Measurements from ENCODE around the gene GNAQ. TPM values are rescaled to one million over a fixed set of nuclear protein-coding genes. Genes with fewer than 3 reads are reported as not detected.

GNAQ gene
- total and polyA plus RNA-seq, 2 experiments from 2014 or later: 21.1 to 43.1 TPM

DNA sequence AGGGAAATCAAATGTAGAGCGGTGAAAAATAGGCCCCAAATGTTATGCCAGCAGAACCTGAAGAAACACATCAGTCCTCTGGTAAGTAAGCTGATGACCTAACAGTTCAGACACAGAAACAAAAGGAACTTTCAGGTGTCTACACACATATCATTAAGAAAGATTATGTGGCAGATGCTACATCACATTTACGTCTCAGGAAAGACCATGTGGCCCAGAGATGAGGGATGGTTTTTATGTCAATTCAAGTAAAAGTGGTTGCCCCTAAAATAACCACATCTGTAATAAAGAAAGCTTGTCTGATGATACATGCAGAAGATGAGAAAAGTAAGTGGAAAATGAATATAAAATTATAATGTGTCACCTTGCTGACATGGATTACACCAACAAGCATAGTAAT, 31.4 kb downstream of the GNAQ start:
- Histone ChIP-seq H3K79me2 (replicated peaks; ENCODE audit: insufficient read depth) (peaks cover 99% of the 10 kb centered on the region), H3K9me2 (ENCODE audit: insufficient read depth) (no peaks in the 10 kb centered on the region), H3K4me2 (no peak overlapping the region), H2AFZ (no peak overlapping the region), H3K4me3 (no peak overlapping the region), H4K20me1 (replicated peaks; ENCODE audit: insufficient read depth) (peaks cover 15% of the 10 kb centered on the region; the same call in 1 of the 2 replicates), H3F3A (replicated peaks; ENCODE audit: low read depth) (no peaks in the 10 kb centered on the region), H3K36me3 (ENCODE audit: insufficient read depth) (no peaks in the 10 kb centered on the region), H3K27ac (ENCODE audit: low read depth) (no peak overlapping the region), H3K4me1 (ENCODE audit: insufficient read depth) (peaks cover 9% of the 10 kb centered on the region), H3K27me3 (ENCODE audit: insufficient read depth) (no peaks in the 10 kb centered on the region)
- no peak overlapping the region for H3K4me3 Mint-ChIP-seq
- DNase-seq (ENCODE audit: low spot score): no peak
- no peak for ATAC-seq
- TF ChIP-seq, protein P1, sequence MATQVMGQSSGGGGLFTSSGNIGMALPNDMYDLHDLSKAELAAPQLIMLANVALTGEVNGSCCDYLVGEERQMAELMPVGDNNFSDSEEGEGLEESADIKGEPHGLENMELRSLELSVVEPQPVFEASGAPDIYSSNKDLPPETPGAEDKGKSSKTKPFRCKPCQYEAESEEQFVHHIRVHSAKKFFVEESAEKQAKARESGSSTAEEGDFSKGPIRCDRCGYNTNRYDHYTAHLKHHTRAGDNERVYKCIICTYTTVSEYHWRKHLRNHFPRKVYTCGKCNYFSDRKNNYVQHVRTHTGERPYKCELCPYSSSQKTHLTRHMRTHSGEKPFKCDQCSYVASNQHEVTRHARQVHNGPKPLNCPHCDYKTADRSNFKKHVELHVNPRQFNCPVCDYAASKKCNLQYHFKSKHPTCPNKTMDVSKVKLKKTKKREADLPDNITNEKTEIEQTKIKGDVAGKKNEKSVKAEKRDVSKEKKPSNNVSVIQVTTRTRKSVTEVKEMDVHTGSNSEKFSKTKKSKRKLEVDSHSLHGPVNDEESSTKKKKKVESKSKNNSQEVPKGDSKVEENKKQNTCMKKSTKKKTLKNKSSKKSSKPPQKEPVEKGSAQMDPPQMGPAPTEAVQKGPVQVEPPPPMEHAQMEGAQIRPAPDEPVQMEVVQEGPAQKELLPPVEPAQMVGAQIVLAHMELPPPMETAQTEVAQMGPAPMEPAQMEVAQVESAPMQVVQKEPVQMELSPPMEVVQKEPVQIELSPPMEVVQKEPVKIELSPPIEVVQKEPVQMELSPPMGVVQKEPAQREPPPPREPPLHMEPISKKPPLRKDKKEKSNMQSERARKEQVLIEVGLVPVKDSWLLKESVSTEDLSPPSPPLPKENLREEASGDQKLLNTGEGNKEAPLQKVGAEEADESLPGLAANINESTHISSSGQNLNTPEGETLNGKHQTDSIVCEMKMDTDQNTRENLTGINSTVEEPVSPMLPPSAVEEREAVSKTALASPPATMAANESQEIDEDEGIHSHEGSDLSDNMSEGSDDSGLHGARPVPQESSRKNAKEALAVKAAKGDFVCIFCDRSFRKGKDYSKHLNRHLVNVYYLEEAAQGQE (IDR thresholded peaks at IDR 0.05; ENCODE audit: unreplicated experiment): no peak
- no peak for TF ChIP-seq EZH2 (IDR thresholded peaks at IDR 0.05; ENCODE audit: low read depth, unreplicated experiment)
- TF ChIP-seq, protein P2, sequence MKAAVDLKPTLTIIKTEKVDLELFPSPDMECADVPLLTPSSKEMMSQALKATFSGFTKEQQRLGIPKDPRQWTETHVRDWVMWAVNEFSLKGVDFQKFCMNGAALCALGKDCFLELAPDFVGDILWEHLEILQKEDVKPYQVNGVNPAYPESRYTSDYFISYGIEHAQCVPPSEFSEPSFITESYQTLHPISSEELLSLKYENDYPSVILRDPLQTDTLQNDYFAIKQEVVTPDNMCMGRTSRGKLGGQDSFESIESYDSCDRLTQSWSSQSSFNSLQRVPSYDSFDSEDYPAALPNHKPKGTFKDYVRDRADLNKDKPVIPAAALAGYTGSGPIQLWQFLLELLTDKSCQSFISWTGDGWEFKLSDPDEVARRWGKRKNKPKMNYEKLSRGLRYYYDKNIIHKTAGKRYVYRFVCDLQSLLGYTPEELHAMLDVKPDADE (IDR thresholded peaks at IDR 0.05): no peak
- TF ChIP-seq POLR2AphosphoS5 (IDR thresholded peaks at IDR 0.05; ENCODE audit: low read depth): no peak
- TF ChIP-seq, protein P3, sequence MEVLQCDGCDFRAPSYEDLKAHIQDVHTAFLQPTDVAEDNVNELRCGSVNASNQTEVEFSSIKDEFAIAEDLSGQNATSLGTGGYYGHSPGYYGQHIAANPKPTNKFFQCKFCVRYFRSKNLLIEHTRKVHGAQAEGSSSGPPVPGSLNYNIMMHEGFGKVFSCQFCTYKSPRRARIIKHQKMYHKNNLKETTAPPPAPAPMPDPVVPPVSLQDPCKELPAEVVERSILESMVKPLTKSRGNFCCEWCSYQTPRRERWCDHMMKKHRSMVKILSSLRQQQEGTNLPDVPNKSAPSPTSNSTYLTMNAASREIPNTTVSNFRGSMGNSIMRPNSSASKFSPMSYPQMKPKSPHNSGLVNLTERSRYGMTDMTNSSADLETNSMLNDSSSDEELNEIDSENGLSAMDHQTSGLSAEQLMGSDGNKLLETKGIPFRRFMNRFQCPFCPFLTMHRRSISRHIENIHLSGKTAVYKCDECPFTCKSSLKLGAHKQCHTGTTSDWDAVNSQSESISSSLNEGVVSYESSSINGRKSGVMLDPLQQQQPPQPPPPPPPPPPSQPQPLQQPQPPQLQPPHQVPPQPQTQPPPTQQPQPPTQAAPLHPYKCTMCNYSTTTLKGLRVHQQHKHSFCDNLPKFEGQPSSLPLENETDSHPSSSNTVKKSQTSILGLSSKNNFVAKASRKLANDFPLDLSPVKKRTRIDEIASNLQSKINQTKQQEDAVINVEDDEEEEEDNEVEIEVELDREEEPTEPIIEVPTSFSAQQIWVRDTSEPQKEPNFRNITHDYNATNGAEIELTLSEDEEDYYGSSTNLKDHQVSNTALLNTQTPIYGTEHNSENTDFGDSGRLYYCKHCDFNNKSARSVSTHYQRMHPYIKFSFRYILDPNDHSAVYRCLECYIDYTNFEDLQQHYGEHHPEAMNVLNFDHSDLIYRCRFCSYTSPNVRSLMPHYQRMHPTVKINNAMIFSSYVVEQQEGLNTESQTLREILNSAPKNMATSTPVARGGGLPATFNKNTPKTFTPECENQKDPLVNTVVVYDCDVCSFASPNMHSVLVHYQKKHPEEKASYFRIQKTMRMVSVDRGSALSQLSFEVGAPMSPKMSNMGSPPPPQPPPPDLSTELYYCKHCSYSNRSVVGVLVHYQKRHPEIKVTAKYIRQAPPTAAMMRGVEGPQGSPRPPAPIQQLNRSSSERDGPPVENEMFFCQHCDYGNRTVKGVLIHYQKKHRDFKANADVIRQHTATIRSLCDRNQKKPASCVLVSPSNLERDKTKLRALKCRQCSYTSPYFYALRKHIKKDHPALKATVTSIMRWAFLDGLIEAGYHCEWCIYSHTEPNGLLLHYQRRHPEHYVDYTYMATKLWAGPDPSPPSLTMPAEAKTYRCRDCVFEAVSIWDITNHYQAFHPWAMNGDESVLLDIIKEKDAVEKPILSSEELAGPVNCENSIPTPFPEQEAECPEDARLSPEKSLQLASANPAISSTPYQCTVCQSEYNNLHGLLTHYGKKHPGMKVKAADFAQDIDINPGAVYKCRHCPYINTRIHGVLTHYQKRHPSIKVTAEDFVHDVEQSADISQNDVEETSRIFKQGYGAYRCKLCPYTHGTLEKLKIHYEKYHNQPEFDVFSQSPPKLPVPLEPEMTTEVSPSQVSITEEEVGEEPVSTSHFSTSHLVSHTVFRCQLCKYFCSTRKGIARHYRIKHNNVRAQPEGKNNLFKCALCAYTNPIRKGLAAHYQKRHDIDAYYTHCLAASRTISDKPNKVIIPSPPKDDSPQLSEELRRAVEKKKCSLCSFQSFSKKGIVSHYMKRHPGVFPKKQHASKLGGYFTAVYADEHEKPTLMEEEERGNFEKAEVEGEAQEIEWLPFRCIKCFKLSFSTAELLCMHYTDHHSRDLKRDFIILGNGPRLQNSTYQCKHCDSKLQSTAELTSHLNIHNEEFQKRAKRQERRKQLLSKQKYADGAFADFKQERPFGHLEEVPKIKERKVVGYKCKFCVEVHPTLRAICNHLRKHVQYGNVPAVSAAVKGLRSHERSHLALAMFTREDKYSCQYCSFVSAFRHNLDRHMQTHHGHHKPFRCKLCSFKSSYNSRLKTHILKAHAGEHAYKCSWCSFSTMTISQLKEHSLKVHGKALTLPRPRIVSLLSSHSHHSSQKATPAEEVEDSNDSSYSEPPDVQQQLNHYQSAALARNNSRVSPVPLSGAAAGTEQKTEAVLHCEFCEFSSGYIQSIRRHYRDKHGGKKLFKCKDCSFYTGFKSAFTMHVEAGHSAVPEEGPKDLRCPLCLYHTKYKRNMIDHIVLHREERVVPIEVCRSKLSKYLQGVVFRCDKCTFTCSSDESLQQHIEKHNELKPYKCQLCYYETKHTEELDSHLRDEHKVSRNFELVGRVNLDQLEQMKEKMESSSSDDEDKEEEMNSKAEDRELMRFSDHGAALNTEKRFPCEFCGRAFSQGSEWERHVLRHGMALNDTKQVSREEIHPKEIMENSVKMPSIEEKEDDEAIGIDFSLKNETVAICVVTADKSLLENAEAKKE (CRISPR knock-in tag; IDR thresholded peaks at IDR 0.05): no peak
- TF ChIP-seq ZNF331 (CRISPR knock-in tag; IDR thresholded peaks at IDR 0.05; ENCODE audit: low read depth): no peak
- no peak for TF ChIP-seq STAT1 (IDR thresholded peaks at IDR 0.05; ENCODE audit: unreplicated experiment)
- no peak for TF ChIP-seq JUNB (IDR thresholded peaks at IDR 0.05; ENCODE audit: unreplicated experiment)
- TF ChIP-seq ZNF114 (CRISPR knock-in tag; IDR thresholded peaks at IDR 0.05): no peak
- no peak for TF ChIP-seq EZH2phosphoT487 (IDR thresholded peaks at IDR 0.05; ENCODE audit: unreplicated experiment)
- TF ChIP-seq CREB1 (CRISPR knock-in tag; IDR thresholded peaks at IDR 0.05; ENCODE audit: low read depth): no peak
- TF ChIP-seq, protein P4, sequence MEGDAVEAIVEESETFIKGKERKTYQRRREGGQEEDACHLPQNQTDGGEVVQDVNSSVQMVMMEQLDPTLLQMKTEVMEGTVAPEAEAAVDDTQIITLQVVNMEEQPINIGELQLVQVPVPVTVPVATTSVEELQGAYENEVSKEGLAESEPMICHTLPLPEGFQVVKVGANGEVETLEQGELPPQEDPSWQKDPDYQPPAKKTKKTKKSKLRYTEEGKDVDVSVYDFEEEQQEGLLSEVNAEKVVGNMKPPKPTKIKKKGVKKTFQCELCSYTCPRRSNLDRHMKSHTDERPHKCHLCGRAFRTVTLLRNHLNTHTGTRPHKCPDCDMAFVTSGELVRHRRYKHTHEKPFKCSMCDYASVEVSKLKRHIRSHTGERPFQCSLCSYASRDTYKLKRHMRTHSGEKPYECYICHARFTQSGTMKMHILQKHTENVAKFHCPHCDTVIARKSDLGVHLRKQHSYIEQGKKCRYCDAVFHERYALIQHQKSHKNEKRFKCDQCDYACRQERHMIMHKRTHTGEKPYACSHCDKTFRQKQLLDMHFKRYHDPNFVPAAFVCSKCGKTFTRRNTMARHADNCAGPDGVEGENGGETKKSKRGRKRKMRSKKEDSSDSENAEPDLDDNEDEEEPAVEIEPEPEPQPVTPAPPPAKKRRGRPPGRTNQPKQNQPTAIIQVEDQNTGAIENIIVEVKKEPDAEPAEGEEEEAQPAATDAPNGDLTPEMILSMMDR (conservative IDR thresholded peaks at IDR 0.05; ENCODE audit: low read depth in 2 of 2): no peak
- TF ChIP-seq NANOG (IDR thresholded peaks at IDR 0.05; ENCODE audit: borderline replicate concordance): no peak
- H3K27ac Mint-ChIP-seq: no peak overlapping the region
- H3K4me1 Mint-ChIP-seq: peaks cover 33% of the 10 kb centered on the region
- no peaks in the 10 kb centered on the region for H3K9me3 Mint-ChIP-seq
- H3K36me3 Mint-ChIP-seq (ENCODE audit: low read depth): no peaks in the 10 kb centered on the region
- H3K27me3 Mint-ChIP-seq (ENCODE audit: insufficient read depth, low read depth, poor library complexity): peaks cover 3% of the 10 kb centered on the region
